Prostate gland (tissue), 2 donors: Measurements from ENCODE around the gene ARHGEF25. TPM values are rescaled to one million over a fixed set of nuclear protein-coding genes. Genes with fewer than 3 reads are reported as not detected.

ENCODE experiments used
- DNase-seq: peaks from one replicate; pipeline ENCODE4 v3.0.0-alpha.2; 2019; ENCODE audit warnings: low spot score
- H3K27ac ChIP-seq, 2 donors: fragments of 200-600 bp; sonication (generic); 2 replicates each; pipeline ENCODE4 v1.5.1; 2017 to 2019
- H3K27me3 ChIP-seq: fragments of 200-600 bp; sonication (generic); replicated peaks from 2 replicates; pipeline ENCODE4 v1.5.1; 2019; ENCODE audit not compliant: insufficient read depth
- H3K36me3 ChIP-seq, 2 donors: fragments of 200-600 bp; sonication (generic); 1 replicate in 1 of 2; 2 replicates in 1 of 2; pipeline versions ENCODE4 v1.5.1 to v1.8.1; 2017 to 2019
- H3K4me1 ChIP-seq: fragments of 200-600 bp; sonication (generic); replicated peaks from 2 replicates; pipeline ENCODE4 v1.5.1; 2019
- H3K4me3 ChIP-seq, 2 donors: fragments of 200-600 bp; sonication (generic); 2 replicates each; pipeline ENCODE4 v1.5.1; 2017 to 2019
- H3K9me3 ChIP-seq: fragments of 200-600 bp; sonication (generic); 2 replicates; pipeline ENCODE4 v1.5.1; 2017
- CTCF ChIP-seq, 4 experiments: fragments of 200-600 bp in 2 of 4; fragments of 450-650 bp in 2 of 4; sonication (generic) in 2 of 4; IDR thresholded peaks; 1 replicate in 3 of 4; 2 replicates in 1 of 4; pipeline ENCODE4 v1.5.1; 2016 to 2019; ENCODE audit warnings: antibody characterized with exemption in 4 of 4, mild to moderate bottlenecking in 2 of 4, moderate library complexity in 2 of 4
- POLR2A ChIP-seq: fragments of 450-650 bp; IDR thresholded peaks from one replicate; pipeline ENCODE4 v1.6.1; 2016; ENCODE audit warnings: antibody characterized with exemption, mild to moderate bottlenecking
- POLR2AphosphoS5 ChIP-seq: sonication (generic); formaldehyde crosslinking; IDR thresholded peaks from one replicate; pipeline ENCODE4 v1.6.1; 2017; ENCODE audit warnings: antibody characterized with exemption
- WGBS: methylation state at CpG from one replicate; pipeline ENCODE4 v1.1.5; 2018; 5-methylcytosine and 5-hydroxymethylcytosine counted together
- intact Hi-C: fragments of 100-400 bp; cut with DNase I; formaldehyde crosslinking; loops from one replicate; pipeline ENCODE4 v1.14.2; 2022
- total RNA-seq, 2 donors: library from RNA; depleted of rRNA; stranded (reverse); fragments of >200 nt; gene quantifications; one replicate each; pipeline ENCODE4 v1.1.0, GENCODE V29; 2016

ARHGEF25 gene
- total RNA-seq, 2 donors from 2014 or later = 16.6 to 32.5 TPM

- intact Hi-C loops = no loop called here
Measured at GRCh38 chr12:57571926-57572762, 39.1 kb upstream of the ARHGEF25 start.

GRCh38 chr12:57574795-57575194, 36.4 kb upstream of the ARHGEF25 start:
- H3K27me3 ChIP-seq = no peaks in the 10 kb centered on the region
- H3K9me3 ChIP-seq = no peaks in the 10 kb centered on the region
- TF ChIP-seq POLR2AphosphoS5 (no peak), CTCF (IDR thresholded peaks at IDR 0.05) (no peak), POLR2A (no peak)
- no peaks in the 10 kb centered on the region for H3K4me1 ChIP-seq
- no peak overlapping the region for H3K27ac ChIP-seq
- WGBS = 88% methylated on average over 10 of the region's 10 CpGs
- no peak for DNase-seq
- intact Hi-C loops = no loop called here
- H3K36me3 ChIP-seq = no peaks in the 10 kb centered on the region
- H3K4me3 ChIP-seq = no peak overlapping the region

More at GRCh38 chr12:57571926-57572762, 39.1 kb upstream of the ARHGEF25 start:
- TF ChIP-seq POLR2A (no peak), POLR2AphosphoS5 (no peak)
- Histone ChIP-seq H3K9me3 (no peaks in the 10 kb centered on the region), H3K27me3 (no peaks in the 10 kb centered on the region), H3K36me3 (no peaks in the 10 kb centered on the region), H3K27ac (no peak overlapping the region), H3K4me3 (no peak overlapping the region), H3K4me1 (no peaks in the 10 kb centered on the region)
- no peak for DNase-seq
- WGBS = 84% methylated on average over 12 of the region's 12 CpGs

GRCh38 chr12:57575771-57576612, 35.2 kb upstream of the ARHGEF25 start:
- 83% methylated on average over 12 of the region's 12 CpGs for WGBS
- no peak for DNase-seq
- Histone ChIP-seq H3K27me3 (no peaks in the 10 kb centered on the region), H3K4me1 (no peaks in the 10 kb centered on the region), H3K9me3 (no peaks in the 10 kb centered on the region), H3K36me3 (no peaks in the 10 kb centered on the region), H3K27ac (no peak overlapping the region), H3K4me3 (no peak overlapping the region)
- intact Hi-C loops = no loop called here
- TF ChIP-seq CTCF (IDR thresholded peaks at IDR 0.05) = no peak
- no peak for TF ChIP-seq POLR2AphosphoS5
- no peak for TF ChIP-seq POLR2A

- Histone ChIP-seq H3K27ac (no peak overlapping the region), H3K4me3 (no peak overlapping the region), H3K4me1 (no peaks in the 10 kb centered on the region), H3K36me3 (no peaks in the 10 kb centered on the region), H3K27me3 (no peaks in the 10 kb centered on the region), H3K9me3 (no peaks in the 10 kb centered on the region)
- WGBS = 66% methylated on average over 9 of the region's 9 CpGs
- DNase-seq = no peak
- no peak for TF ChIP-seq POLR2A
- no peak for TF ChIP-seq POLR2AphosphoS5
- TF ChIP-seq CTCF (IDR thresholded peaks at IDR 0.05) = no peak
- intact Hi-C loops = no loop called here
Measured at GRCh38 chr12:57576613-57577160, 34.5 kb upstream of the ARHGEF25 start.

- no peaks in the 10 kb centered on the region for H3K36me3 ChIP-seq
- H3K27ac ChIP-seq = no peak overlapping the region
- no peak for TF ChIP-seq CTCF (IDR thresholded peaks at IDR 0.05)
- no peak for TF ChIP-seq POLR2AphosphoS5
- no peak for TF ChIP-seq POLR2A
- intact Hi-C loops = no loop called here
- H3K27me3 ChIP-seq = no peaks in the 10 kb centered on the region
- no peaks in the 10 kb centered on the region for H3K4me1 ChIP-seq
- DNase-seq = no peak
- H3K4me3 ChIP-seq = no peak overlapping the region
- WGBS = 85% methylated on average over 12 of the region's 12 CpGs
- H3K9me3 ChIP-seq = no peaks in the 10 kb centered on the region
Measured at GRCh38 chr12:57577981-57578758, 33.1 kb upstream of the ARHGEF25 start.
